SK-N-MC (cell line): ENCODE measurements around the gene SFT2D2.

ENCODE experiments used
- DNase-seq: peaks from one replicate; pipeline ENCODE4 v3.0.0-alpha.2; 2011; ENCODE audit warnings: low read depth, low spot score
- H3K27ac ChIP-seq: fragments of 200-600 bp; sonication (generic); 2 replicates; pipeline ENCODE4 v1.5.1; 2016; ENCODE audit warnings: mixed run types
- H3K36me3 ChIP-seq: fragments of 200-600 bp; sonication (generic); 2 replicates; pipeline ENCODE4 v1.6.1; 2017; ENCODE audit warnings: antibody characterized with exemption, low read length, mixed read lengths; ENCODE audit not compliant: insufficient read depth
- H3K4me3 ChIP-seq: fragments of 200-600 bp; sonication (generic); 2 replicates; pipeline ENCODE4 v1.5.1; 2016
- H3K9ac ChIP-seq: fragments of 200-600 bp; sonication (generic); 2 replicates; pipeline ENCODE4 v1.8.0; 2017; ENCODE audit warnings: mixed run types, mixed read lengths; ENCODE audit not compliant: insufficient read length
- H3K9me3 ChIP-seq: fragments of 200-600 bp; sonication (generic); 2 replicates; pipeline ENCODE4 v1.6.1; 2017; ENCODE audit warnings: low read depth, mild to moderate bottlenecking, antibody characterized with exemption, low read length, moderate library complexity, mixed read lengths
- EZH2 ChIP-seq: fragments of 200-600 bp; sonication (generic); IDR thresholded peaks from one replicate; pipeline ENCODE4 v1.6.1; 2017; ENCODE audit warnings: antibody characterized with exemption
- FOXP2 ChIP-seq: optimal IDR thresholded peaks from 2 replicates; pipeline ENCODE3; 2011; ENCODE audit warnings: mild to moderate bottlenecking, moderate library complexity; ENCODE audit not compliant: insufficient read depth; ENCODE audit errors: extremely low read length, control extremely low read depth
- POLR2AphosphoS5 ChIP-seq: IDR thresholded peaks from 2 replicates; pipeline ENCODE4 v1.6.1; 2012; ENCODE audit warnings: mild to moderate bottlenecking, low read depth, low read length, borderline replicate concordance

Gene SFT2D2

DNA sequence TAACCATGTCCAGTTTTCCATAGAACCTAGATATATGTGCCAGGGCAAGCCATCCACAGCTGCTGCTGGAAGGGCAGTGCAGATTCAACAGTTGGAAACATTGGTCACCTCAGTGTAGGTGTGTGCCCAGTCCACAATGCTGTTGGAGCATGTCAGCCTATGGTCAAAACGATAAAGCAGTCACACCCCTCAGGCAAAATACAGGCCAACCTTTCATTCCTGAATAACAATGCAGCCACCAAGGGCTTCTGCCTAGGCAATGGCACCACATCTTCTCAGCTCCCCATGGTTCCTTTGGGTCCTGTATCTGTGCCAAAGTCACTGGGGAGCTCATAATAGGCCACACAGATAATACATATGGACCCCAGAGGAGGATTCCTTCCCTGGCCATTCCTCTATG lies 39.8 kb downstream of the SFT2D2 start:
- TF ChIP-seq FOXP2 (no peak), EZH2 (no peak), POLR2AphosphoS5 (no peak)
- H3K27ac ChIP-seq, result no peak overlapping the region
- no peak overlapping the region for H3K4me3 ChIP-seq
- H3K9ac ChIP-seq, result no peak overlapping the region
- H3K36me3 ChIP-seq, result no peaks in the 10 kb centered on the region; the same call in 1 of the 2 replicates
- DNase-seq, result no peak
- no peaks in the 10 kb centered on the region for H3K9me3 ChIP-seq

DNA sequence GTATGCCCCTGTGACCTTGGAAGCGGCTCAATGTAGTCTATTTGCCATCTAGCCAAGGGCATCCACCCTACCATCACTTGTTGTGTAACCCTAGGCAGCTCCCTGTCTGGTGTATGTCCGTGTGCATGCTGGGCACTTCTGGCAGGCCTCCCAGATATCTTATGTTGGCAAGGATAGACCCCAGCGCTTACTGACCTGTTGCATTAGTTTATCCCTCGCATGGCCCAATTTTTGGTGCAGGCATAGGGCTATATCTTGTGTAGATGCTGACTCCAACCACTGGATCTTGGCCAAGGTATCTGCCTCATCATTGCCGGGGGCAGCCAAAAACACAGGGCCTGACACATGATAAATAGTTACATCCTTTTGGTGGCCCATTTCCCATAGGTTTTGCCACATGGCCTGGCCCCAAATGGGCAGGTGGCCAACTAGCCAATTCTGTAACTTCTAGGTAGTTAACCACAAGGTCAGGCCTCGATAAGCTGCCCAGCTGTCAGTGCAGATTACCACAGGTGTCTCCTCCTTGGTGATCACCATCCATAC lies 40.9 kb downstream of the SFT2D2 start:
- DNase-seq, result no peak
- H3K9ac ChIP-seq, result no peak overlapping the region
- H3K36me3 ChIP-seq, result no peaks in the 10 kb centered on the region; the same call in 1 of the 2 replicates
- TF ChIP-seq FOXP2 (no peak), EZH2 (no peak), POLR2AphosphoS5 (no peak)
- no peak overlapping the region for H3K27ac ChIP-seq
- no peaks in the 10 kb centered on the region for H3K9me3 ChIP-seq
- no peak overlapping the region for H3K4me3 ChIP-seq

DNA sequence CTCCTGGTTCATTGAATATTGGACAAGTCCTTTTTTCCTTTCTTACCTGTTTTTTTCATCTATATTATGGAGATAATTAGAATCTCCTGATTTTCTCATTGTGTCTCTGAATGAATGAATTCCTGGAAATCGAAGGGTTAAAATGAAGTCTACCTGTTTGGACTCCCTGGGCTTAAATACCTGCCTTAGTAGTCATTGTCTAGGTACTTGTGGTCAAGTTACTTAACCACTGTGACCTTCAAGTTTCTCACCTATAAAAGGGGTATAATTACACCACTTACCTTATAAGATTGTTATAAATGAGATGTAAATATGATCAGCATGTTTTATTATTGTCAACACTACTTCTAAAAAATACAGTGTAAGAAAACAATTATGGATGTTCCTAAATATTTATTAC lies 45.8 kb downstream of the SFT2D2 start:
- H3K4me3 ChIP-seq, result no peak overlapping the region
- no peak overlapping the region for H3K27ac ChIP-seq
- no peak for DNase-seq
- H3K9me3 ChIP-seq, result no peaks in the 10 kb centered on the region
- no peak overlapping the region for H3K9ac ChIP-seq
- no peaks in the 10 kb centered on the region for H3K36me3 ChIP-seq
- TF ChIP-seq EZH2, result no peak
- TF ChIP-seq FOXP2, result no peak
- TF ChIP-seq POLR2AphosphoS5, result no peak

DNA sequence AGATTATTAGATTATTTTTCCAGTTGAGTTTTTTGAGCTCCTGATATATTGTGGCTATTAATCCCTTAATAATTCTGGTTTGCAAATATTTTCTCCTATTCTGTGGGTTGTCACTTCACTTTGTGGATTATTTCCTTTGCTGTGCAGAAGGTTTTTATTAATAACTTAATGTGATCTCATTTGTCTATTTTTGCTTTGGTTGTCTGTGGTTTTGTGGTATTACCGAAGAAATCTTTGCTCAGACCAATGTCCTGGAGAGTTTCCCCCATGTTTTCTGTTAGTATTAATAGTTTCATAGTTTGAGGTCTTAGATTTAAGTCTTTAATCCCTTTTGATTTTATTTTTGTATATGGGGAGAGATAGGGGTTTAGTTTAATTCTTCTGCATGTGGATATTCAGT lies 47.8 kb downstream of the SFT2D2 start:
- no peak for DNase-seq
- Histone ChIP-seq H3K9me3 (peaks cover 3% of the 10 kb centered on the region; the same call in 1 of the 2 replicates), H3K36me3 (no peaks in the 10 kb centered on the region), H3K4me3 (no peak overlapping the region), H3K9ac (no peak overlapping the region), H3K27ac (no peak overlapping the region)
- no peak for TF ChIP-seq POLR2AphosphoS5
- no peak for TF ChIP-seq EZH2
- TF ChIP-seq FOXP2, result no peak

DNA sequence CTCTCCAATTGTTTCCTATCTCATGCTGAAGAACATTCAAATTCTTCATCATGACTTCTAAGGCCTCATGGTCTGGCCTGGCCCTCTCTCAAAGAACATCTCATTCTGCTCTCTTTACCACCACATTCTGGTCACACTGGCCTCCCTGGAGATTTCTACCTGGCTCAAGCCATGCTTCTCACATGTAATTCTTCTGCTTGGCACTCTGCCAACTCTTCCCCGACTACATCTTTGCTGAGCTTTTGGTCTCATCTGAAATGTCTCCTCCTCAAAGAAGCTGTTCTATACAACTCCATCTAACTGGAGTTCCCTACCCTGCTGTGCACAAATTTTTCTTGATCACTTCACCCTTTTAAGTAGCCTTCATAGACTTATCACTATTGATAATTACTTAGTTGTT lies 53.4 kb downstream of the SFT2D2 start:
- TF ChIP-seq POLR2AphosphoS5 (no peak), FOXP2 (no peak), EZH2 (no peak)
- Histone ChIP-seq H3K9me3 (peaks cover 3% of the 10 kb centered on the region; the same call in 1 of the 2 replicates), H3K9ac (no peak overlapping the region), H3K36me3 (no peaks in the 10 kb centered on the region), H3K27ac (no peak overlapping the region), H3K4me3 (no peak overlapping the region)
- DNase-seq, result no peak

DNA sequence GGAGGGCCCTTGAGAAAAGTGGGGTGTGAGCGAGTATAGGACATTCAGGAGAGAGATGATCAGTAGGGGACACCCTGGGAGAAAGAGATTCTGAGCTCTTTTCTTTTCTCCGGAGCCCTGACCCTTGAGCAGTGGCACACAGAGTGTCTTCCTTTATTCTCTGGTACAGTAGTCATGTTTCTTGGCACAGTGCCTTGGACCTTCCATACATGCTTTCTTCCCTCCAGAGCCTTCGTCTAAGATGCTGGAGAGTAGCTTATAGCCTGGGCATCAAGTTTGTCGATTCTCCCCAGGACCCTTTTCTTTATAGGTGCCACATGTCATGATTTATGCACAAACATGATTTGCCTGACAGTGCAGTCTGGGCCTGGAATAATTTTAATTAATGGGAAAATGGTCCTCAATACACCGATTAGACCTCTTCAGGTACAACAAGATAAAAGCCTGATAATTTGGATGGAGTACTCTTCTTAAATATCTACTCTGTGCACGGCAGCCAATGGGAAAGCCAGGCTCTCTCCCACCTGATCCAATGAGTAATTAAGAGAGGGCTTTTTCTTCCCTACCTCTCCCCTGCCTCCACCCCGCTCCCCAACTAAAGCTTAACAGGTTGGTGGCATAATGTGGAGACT lies 54.6 kb downstream of the SFT2D2 start, which contains the start of gene TBX19:
Gene TBX19, plus strand, starts transcription at position 582 of the 632 bp plus-strand sequence. CDS start 214 bp downstream, outside the sequence.
- H3K9ac ChIP-seq, result no peak within 1 kb of the TSS
- H3K4me3 ChIP-seq, result no peak within 1 kb of the TSS
- no peaks in the 10 kb centered on the region for H3K36me3 ChIP-seq
- no peak within 1 kb of the TSS for H3K27ac ChIP-seq
- no peak for DNase-seq
- H3K9me3 ChIP-seq, result peaks cover 3% of the 10 kb centered on the region; the same call in 1 of the 2 replicates
- no peak for TF ChIP-seq EZH2
- no peak for TF ChIP-seq FOXP2
- TF ChIP-seq POLR2AphosphoS5, result no peak

DNA sequence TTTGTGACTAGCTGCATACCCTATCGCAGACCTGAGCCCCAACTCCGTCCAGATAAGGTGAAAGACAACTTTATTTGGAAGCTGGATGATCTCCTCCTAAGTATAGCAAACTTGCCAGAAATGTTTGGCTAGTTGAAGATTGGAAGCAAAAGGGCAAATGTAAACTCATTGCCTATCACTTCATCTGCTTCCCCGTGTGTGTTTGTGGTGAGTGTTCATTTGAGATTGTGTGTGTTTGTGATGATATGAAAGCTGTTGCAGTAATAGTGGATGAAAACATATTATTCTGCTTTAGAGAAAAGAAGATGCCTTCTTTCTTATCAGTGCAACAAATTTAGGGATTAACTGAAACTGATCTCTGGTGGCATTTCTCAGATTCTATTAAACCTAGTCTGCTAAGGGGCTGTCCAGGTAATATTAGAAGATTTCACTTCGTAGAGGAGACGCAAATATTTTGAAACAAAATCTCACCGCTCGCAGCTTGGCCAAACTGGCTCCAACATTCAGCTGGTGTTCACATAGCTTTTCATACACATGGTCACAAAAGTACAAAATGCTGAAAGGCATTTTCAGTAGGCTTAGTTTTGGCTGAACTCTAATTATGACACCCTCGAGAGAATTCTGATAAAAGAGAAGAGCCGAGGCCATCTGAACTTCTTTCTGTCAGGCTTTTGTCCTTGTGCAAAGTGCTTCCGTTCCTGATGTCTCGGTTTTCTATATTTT lies 56.0 kb downstream of the SFT2D2 start:
- Histone ChIP-seq H3K36me3 (no peaks in the 10 kb centered on the region), H3K4me3 (no peak overlapping the region), H3K9me3 (peaks cover 3% of the 10 kb centered on the region; the same call in 1 of the 2 replicates), H3K9ac (no peak overlapping the region), H3K27ac (no peak overlapping the region)
- no peak for TF ChIP-seq FOXP2
- TF ChIP-seq EZH2, result no peak
- TF ChIP-seq POLR2AphosphoS5, result no peak
- no peak for DNase-seq

DNA sequence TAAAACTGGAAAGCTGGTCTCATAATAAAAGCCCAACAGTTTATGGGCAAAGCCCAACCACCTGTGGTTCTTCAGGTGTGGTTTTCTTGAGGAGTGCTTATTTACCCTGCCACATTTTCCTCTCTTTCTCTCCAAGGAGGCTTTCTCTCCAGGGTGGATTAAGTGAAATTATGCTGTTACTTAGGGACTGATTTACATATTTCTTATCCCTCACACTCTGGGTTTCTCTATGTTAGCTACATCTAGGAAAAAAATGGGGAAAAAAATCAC lies 59.7 kb downstream of the SFT2D2 start:
- H3K9me3 ChIP-seq, result no peaks in the 10 kb centered on the region
- DNase-seq, result no peak
- TF ChIP-seq EZH2 (no peak), POLR2AphosphoS5 (no peak), FOXP2 (no peak)
- H3K27ac ChIP-seq, result no peak overlapping the region
- no peaks in the 10 kb centered on the region for H3K36me3 ChIP-seq
- H3K4me3 ChIP-seq, result no peak overlapping the region
- H3K9ac ChIP-seq, result no peak overlapping the region
